GM10248 (cell line): Measurements from ENCODE around the gene NFIC.

Experiments
- CTCF ChIA-PET: fragments of 300-600 bp; sonication (Branson Sonifier 250); formaldehyde crosslinking; extraction: SDS; loops from one replicate; lab custom pipeline; 2021; ENCODE audit warnings: antibody characterized with exemption; lab: Yijun Ruan, JAX
- POLR2A ChIA-PET: fragments of 350-650 bp; sonication (Branson Sonifier 250); formaldehyde crosslinking; extraction: SDS; loops from one replicate; lab custom pipeline; 2020; ENCODE audit warnings: antibody characterized with exemption; lab: Yijun Ruan, JAX
- DNase-seq: peaks from one replicate; pipeline ENCODE4 v3.0.0; 2012; ENCODE audit errors: extremely low spot score
- CTCF ChIP-seq: IDR thresholded peaks from 2 replicates; pipeline ENCODE4 v1.5.1; 2012; ENCODE audit warnings: mild to moderate bottlenecking, low read depth; ENCODE audit errors: extremely low read depth, missing control alignments, control extremely low read depth

NFIC gene

GRCh38 chr19:3455393-3455955, 89.1 kb downstream of the NFIC start:
- no peak for TF ChIP-seq CTCF
- no peak for DNase-seq
- CTCF ChIA-PET, result no interaction called here
- POLR2A ChIA-PET, result no interaction called here

- no peak for TF ChIP-seq CTCF
- DNase-seq, result no peak
- ChIA-PET POLR2A (no interaction called here), CTCF (no interaction called here)
These were observed 89.7 kb downstream of the NFIC start for GRCh38 chr19:3455960-3456601.

- CTCF ChIA-PET, result interaction anchor here (0.6 kb wide), 1 partner anchor 152 kb away, joined by 3 read pairs; no protein-coding TSS in a partner anchor
- no peak for TF ChIP-seq CTCF
- POLR2A ChIA-PET, result no interaction called here
- no peak for DNase-seq
These were observed 90.6 kb downstream of the NFIC start for GRCh38 chr19:3456925-3457527.

GRCh38 chr19:3457528-3458228, 91.3 kb downstream of the NFIC start:
- ChIA-PET CTCF (interaction anchor here (0.6 kb wide), 1 partner anchor 153 kb away, joined by 3 read pairs; no protein-coding TSS in a partner anchor), POLR2A (no interaction called here)
- no peak for TF ChIP-seq CTCF
- DNase-seq, result no peak

GRCh38 chr19:3458229-3459088, 92.1 kb downstream of the NFIC start:
- CTCF ChIA-PET, result no interaction called here
- POLR2A ChIA-PET, result no interaction called here
- no peak for TF ChIP-seq CTCF
- DNase-seq, result no peak
